ENCODE measurements around the gene ARHGEF39. TPM values are rescaled to one million over a fixed set of nuclear protein-coding genes. Genes with fewer than 3 reads are reported as not detected.

ARHGEF39 gene
- total RNA-seq, 4 donors from 2014 or later = 1.5 to 3.6 (median 2.4) TPM; not detected in 1

DNA sequence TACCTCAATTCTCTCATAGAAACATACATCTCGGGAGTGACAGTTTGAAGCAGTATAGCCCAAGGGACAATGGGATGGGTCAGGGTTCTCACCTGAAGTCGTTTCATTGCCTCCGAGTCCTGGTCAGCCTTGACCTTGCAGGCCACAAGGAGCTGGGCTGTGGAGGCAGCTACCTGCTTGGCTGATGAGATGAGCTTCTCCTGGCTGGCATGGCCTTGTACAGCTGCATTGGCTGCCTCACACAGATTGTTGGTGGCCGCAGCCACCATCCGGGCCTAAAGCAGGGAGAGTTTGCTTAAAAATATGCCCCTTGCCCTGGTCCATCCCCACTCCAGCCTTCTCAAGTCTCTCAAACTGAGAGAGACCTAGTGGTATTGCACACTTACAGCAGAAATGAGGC lies 33.2 kb upstream of the ARHGEF39 start:
- no peaks in the 10 kb centered on the region for H3K4me1 ChIP-seq

DNA sequence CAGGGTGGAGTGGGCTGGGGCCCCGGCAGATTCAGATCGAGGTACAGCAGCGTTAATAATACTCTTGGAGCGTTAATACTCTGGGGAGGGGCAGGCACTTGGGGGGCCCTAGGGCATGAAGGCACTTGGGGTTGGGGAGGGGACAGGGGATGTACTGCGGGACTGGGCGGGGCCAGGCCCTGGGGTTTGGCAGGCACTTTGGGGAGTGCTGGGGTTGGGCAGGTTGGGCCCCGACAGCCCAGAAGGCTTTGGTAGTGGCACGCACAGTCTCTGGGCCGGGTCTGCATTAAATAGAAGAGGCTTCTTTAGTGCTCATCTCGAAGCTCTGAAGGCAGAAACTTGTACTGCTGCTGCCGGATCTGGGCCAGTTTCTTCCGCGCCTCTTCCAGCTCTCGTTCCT lies 32.5 kb upstream of the ARHGEF39 start:
- TF ChIP-seq, protein P1, sequence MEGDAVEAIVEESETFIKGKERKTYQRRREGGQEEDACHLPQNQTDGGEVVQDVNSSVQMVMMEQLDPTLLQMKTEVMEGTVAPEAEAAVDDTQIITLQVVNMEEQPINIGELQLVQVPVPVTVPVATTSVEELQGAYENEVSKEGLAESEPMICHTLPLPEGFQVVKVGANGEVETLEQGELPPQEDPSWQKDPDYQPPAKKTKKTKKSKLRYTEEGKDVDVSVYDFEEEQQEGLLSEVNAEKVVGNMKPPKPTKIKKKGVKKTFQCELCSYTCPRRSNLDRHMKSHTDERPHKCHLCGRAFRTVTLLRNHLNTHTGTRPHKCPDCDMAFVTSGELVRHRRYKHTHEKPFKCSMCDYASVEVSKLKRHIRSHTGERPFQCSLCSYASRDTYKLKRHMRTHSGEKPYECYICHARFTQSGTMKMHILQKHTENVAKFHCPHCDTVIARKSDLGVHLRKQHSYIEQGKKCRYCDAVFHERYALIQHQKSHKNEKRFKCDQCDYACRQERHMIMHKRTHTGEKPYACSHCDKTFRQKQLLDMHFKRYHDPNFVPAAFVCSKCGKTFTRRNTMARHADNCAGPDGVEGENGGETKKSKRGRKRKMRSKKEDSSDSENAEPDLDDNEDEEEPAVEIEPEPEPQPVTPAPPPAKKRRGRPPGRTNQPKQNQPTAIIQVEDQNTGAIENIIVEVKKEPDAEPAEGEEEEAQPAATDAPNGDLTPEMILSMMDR (IDR thresholded peaks at IDR 0.05) = no peak
- TF ChIP-seq POLR2A (IDR thresholded peaks at IDR 0.05) = no peak
- DNase-seq = peak in 1 of 2 donors; percentile 23
- H3K4me3 ChIP-seq = no peak overlapping the region
- H3K9me3 ChIP-seq = no peaks in the 10 kb centered on the region
- intact Hi-C loops (cut with DNase I; ENCODE audit: low total_unique reads) = no loop called here
- no peaks in the 10 kb centered on the region for H3K4me1 ChIP-seq
- no peaks in the 10 kb centered on the region for H3K36me3 ChIP-seq
- H3K27ac ChIP-seq = peak overlapping the region; percentile 55 to 62
- H3K27me3 ChIP-seq = no peaks in the 10 kb centered on the region

More for the DNA sequence above, 33.2 kb upstream of the ARHGEF39 start:
- TF ChIP-seq, protein P1 (IDR thresholded peaks at IDR 0.05) = no peak
- TF ChIP-seq POLR2A (IDR thresholded peaks at IDR 0.05) = no peak
- Histone ChIP-seq H3K4me3 (no peak overlapping the region), H3K9me3 (no peaks in the 10 kb centered on the region), H3K36me3 (no peaks in the 10 kb centered on the region), H3K27ac (peak overlapping the region in 1 of 2 donors; percentile 62), H3K27me3 (no peaks in the 10 kb centered on the region)
- intact Hi-C loops (cut with DNase I; ENCODE audit: low total_unique reads) = no loop called here
- no peak for DNase-seq

DNA sequence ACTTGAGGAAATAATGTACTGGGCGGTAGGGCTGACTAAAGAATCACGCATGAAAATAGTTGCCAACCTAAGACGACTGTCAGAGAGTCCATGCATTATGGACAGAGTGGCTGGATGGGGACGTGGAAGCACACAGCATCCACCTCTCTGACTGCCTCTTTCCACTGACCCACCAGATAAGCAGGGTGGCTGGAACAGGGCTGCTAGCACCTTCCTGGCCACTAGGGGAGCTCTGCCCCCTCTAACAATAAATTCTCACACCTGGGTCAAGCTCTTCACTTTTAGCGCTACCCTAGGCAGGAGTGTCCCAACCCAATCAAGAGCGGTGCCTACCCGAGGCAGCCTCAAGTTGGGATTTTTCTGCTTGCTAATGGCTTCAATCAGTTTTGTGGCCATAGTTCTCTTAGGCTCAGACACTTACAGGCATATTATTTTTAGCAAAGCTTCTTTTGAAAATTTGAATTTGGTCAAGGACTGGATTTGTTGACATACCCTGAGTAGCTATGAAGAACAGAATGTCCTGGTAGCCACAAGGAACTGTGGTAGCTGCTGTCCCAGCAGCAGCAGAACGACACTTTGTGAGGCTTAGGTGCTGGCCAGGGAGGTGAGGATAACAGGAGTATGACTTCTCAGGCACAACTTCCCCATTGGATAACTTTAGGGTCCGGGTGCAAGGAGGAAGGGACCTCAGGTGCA lies 31.7 kb upstream of the ARHGEF39 start:
- H3K4me3 ChIP-seq = no peak overlapping the region
- intact Hi-C loops (cut with DNase I; ENCODE audit: low total_unique reads) = no loop called here
- TF ChIP-seq, protein P1 (IDR thresholded peaks at IDR 0.05) = peak; percentile 72 to 90 (median 80)
- no peak for TF ChIP-seq POLR2A (IDR thresholded peaks at IDR 0.05)
- H3K27me3 ChIP-seq = no peaks in the 10 kb centered on the region
- no peaks in the 10 kb centered on the region for H3K9me3 ChIP-seq
- H3K27ac ChIP-seq = peak overlapping the region; percentile 55 to 62
- no peaks in the 10 kb centered on the region for H3K4me1 ChIP-seq
- H3K36me3 ChIP-seq = no peaks in the 10 kb centered on the region
- peak; percentile 68 to 71 for DNase-seq

DNA sequence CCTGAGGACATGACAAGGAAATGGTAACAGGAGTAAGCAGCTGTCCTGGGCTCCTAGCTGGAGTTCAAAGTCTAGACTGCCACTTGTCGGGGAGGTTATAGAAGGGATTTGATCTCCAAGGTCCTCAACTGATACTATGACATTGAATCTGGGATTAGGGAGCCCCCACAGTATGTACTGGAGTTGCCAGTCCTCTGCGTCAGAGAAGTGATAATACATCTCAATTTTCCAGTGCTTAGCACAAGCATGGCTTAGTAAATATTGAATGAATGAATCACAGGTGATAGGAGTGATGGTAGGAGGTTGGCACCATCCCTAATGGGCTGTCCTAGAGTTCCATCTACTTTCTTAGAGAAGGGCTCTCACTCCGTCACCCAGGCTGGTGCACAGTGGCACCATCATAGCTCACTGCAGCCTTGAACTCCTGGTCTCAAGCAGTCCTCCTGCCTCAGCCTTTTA lies 31.0 kb upstream of the ARHGEF39 start:
- no peak for DNase-seq
- H3K4me1 ChIP-seq = no peaks in the 10 kb centered on the region
- no peaks in the 10 kb centered on the region for H3K9me3 ChIP-seq
- H3K36me3 ChIP-seq = no peaks in the 10 kb centered on the region
- H3K27me3 ChIP-seq = no peaks in the 10 kb centered on the region
- peak overlapping the region; percentile 55 to 62 for H3K27ac ChIP-seq
- intact Hi-C loops (cut with DNase I; ENCODE audit: low total_unique reads) = no loop called here
- H3K4me3 ChIP-seq = no peak overlapping the region
- TF ChIP-seq, protein P1 (IDR thresholded peaks at IDR 0.05) = no peak
- TF ChIP-seq POLR2A (IDR thresholded peaks at IDR 0.05) = no peak

DNA sequence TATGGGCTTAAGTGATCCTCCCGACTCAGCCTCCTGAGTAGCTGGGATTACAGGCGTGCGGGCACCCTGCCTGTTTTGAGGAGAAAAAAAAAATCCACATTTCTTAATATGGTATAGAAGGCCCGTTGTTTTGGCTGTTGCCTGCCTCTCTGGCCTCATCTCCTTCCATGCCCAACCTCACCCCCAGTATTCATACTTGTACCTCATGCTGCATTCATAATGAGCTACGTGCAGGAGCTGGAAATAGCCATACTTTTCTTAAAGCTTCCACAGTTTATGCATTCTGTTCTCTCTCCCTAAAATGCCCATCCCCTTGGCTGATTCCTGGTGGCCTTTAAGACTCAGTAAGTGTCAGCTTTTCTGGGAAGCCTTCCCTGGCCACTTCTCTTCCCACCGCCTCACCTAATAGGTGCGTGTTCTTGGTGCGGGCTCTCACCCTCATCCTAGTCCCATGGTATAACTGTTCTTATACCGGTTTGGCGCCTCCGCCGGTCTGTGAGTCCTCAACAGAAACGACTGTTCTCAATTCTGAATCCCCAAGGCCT lies 26.8 kb upstream of the ARHGEF39 start:
- H3K36me3 ChIP-seq = no peaks in the 10 kb centered on the region
- H3K27ac ChIP-seq = peak overlapping the region; percentile 93 to 98
- H3K9me3 ChIP-seq = no peaks in the 10 kb centered on the region
- peak in 1 of 2 donors; percentile 60 for DNase-seq
- H3K4me3 ChIP-seq = peak overlapping the region; percentile 57 to 71
- H3K27me3 ChIP-seq = no peaks in the 10 kb centered on the region
- TF ChIP-seq POLR2A (IDR thresholded peaks at IDR 0.05) = no peak
- TF ChIP-seq, protein P1 (IDR thresholded peaks at IDR 0.05) = no peak
- no peaks in the 10 kb centered on the region for H3K4me1 ChIP-seq
- intact Hi-C loops (cut with DNase I; ENCODE audit: low total_unique reads) = no loop called here
